MG63 (cell line): ENCODE results near the gene TRAT1. TPM values are rescaled to one million over a fixed set of nuclear protein-coding genes. Genes with fewer than 3 reads are reported as not detected.
"Not testable (repeated sequence)": the region's sequence is repeated elsewhere in the genome, so short reads cannot be mapped to it uniquely, and the experiment has no call there.

Source experiments
- DNase-seq: peaks from one replicate; pipeline ENCODE4 v3.0.0-alpha.2; 2020
- H3K27me3 ChIP-seq: fragments of 250-450 bp; sonication (Bioruptor Pico); 2 replicates; pipeline ENCODE4 v1.5.1; 2020; ENCODE audit warnings: mild to moderate bottlenecking, moderate library complexity
- H3K36me3 ChIP-seq: fragments of 250-450 bp; sonication (Bioruptor Pico); 2 replicates; pipeline ENCODE4 v1.5.1; 2020; ENCODE audit warnings: mild to moderate bottlenecking, moderate library complexity
- H3K4me3 ChIP-seq: fragments of 250-450 bp; sonication (Bioruptor Pico); 2 replicates; pipeline ENCODE4 v1.5.1; 2020; ENCODE audit warnings: mild to moderate bottlenecking, moderate library complexity
- H3K9me3 ChIP-seq: fragments of 250-450 bp; sonication (Bioruptor Pico); 2 replicates; pipeline ENCODE4 v1.5.1; 2020; ENCODE audit warnings: mild to moderate bottlenecking, moderate library complexity
- total RNA-seq: library from RNA; depleted of rRNA; stranded (reverse); fragments of >200 nt; shearing (Covaris generic); gene quantifications from 2 replicates; pipeline ENCODE4 v1.2.3, GENCODE V29; 2014; ENCODE audit warnings: low replicate concordance; rRNA removed

Gene TRAT1
- not detected in 2 replicates for total RNA-seq

- Histone ChIP-seq H3K9me3 (no peaks in the 10 kb centered on the region), H3K36me3 (no peaks in the 10 kb centered on the region), H3K27me3 (no peaks in the 10 kb centered on the region), H3K4me3 (no peak within 1 kb of the TSS)
- no peak for DNase-seq
These were observed at the start of gene TRAT1 for GRCh38 chr3:108822123-108822897. Gene TRAT1 (plus strand): TSS chr3:108822786. CDS start chr3:108822928, 142 bp downstream.

GRCh38 chr3:108775649-108776048, 46.9 kb upstream of the TRAT1 start:
- DNase-seq, result no peak
- Histone ChIP-seq H3K4me3 (no peak overlapping the region), H3K9me3 (no peaks in the 10 kb centered on the region), H3K36me3 (no peaks in the 10 kb centered on the region), H3K27me3 (no peaks in the 10 kb centered on the region)

DNA sequence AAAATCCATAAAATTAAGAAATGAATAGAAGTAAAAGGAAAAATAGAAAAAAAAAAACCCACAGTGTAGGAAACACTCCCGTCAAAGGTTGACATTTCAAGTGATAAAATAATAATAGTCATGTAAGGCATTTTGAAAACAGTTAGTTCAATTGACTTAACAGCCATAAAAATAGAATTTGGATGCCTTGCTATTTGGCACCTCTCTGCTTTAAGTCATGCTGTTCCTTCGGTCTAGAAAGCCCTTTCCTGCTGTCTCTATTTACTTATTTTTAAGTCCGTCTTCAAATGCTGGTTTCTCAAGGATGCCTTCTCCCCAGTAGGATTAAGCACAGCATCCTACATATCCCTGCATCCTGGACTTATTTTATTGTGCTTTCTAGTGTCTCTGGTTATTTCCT, 43.1 kb upstream of the TRAT1 start:
- H3K36me3 ChIP-seq, result no peaks in the 10 kb centered on the region
- no peaks in the 10 kb centered on the region for H3K9me3 ChIP-seq
- no peak overlapping the region for H3K4me3 ChIP-seq
- no peak for DNase-seq
- no peaks in the 10 kb centered on the region for H3K27me3 ChIP-seq

GRCh38 chr3:108780235-108780634, 42.4 kb upstream of the TRAT1 start:
- H3K36me3 ChIP-seq, result no peaks in the 10 kb centered on the region
- no peaks in the 10 kb centered on the region for H3K9me3 ChIP-seq
- H3K27me3 ChIP-seq, result no peaks in the 10 kb centered on the region
- DNase-seq, result no peak
- no peak overlapping the region for H3K4me3 ChIP-seq

- Histone ChIP-seq H3K36me3 (no peaks in the 10 kb centered on the region), H3K4me3 (no peak overlapping the region), H3K9me3 (peaks cover 2% of the 10 kb centered on the region; the same call in 1 of the 2 replicates), H3K27me3 (no peaks in the 10 kb centered on the region)
- no peak for DNase-seq
These were observed 31.1 kb upstream of the TRAT1 start for GRCh38 chr3:108791473-108791872.

- no peak for DNase-seq
- H3K27me3 ChIP-seq, result no peaks in the 10 kb centered on the region
- H3K4me3 ChIP-seq, result no peak overlapping the region
- no peaks in the 10 kb centered on the region; the same call in 1 of the 2 replicates for H3K9me3 ChIP-seq
- no peaks in the 10 kb centered on the region for H3K36me3 ChIP-seq
These were observed 18.1 kb upstream of the TRAT1 start for GRCh38 chr3:108804437-108804836.

DNA sequence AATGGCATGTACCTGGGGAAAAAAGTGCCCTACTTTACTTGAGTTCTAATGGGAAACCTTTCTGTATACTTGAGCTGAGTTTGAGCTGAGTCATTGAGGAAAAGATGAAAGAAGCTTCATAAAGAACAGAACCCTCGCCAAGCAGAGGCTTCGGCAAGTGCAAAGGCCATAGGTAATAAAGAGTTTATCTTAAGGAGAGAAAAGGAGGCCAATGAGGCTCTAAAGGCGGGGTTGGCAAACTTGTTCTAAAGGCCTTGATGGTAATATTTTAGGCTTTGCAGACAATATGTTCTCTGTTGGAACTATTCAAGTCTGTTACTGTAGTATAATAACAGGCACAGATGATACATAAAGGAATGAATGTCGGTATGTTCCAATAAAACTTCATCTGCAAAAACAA, 17.6 kb upstream of the TRAT1 start:
- no peak for DNase-seq
- Histone ChIP-seq H3K36me3 (no peaks in the 10 kb centered on the region), H3K4me3 (no peak overlapping the region)

DNA sequence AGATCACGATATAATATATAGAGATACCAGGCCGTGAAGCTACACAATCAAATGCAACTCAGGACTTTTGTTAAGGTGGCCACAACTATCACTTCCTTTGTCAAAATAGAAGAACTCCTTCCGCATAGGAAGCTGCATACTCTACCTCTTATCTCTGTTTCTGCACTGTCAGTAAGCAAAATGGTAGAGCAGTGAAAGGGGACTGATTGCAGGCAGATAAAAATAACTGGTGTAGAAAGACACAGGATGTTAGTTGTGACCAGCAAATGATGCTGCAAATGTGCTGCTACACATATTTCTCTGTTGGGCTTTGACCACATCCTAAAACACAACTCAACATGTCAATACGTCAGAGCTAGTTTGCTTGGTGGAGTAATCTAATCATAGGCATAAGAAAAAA, 16.3 kb upstream of the TRAT1 start:
- DNase-seq, result no peak
- Histone ChIP-seq H3K9me3 (no peaks in the 10 kb centered on the region; the same call in 1 of the 2 replicates), H3K27me3 (no peaks in the 10 kb centered on the region), H3K36me3 (no peaks in the 10 kb centered on the region), H3K4me3 (no peak overlapping the region)

More for the DNA sequence above, 17.6 kb upstream of the TRAT1 start:
- Histone ChIP-seq H3K9me3 (no peaks in the 10 kb centered on the region; the same call in 1 of the 2 replicates), H3K27me3 (no peaks in the 10 kb centered on the region)

GRCh38 chr3:108818404-108818803, 4.2 kb upstream of the TRAT1 start:
- peak; percentile 26 for DNase-seq
- Histone ChIP-seq H3K27me3 (no peaks in the 10 kb centered on the region; the same call in 1 of the 2 replicates), H3K9me3 (no peaks in the 10 kb centered on the region), H3K4me3 (no peak overlapping the region), H3K36me3 (no peaks in the 10 kb centered on the region)

DNA sequence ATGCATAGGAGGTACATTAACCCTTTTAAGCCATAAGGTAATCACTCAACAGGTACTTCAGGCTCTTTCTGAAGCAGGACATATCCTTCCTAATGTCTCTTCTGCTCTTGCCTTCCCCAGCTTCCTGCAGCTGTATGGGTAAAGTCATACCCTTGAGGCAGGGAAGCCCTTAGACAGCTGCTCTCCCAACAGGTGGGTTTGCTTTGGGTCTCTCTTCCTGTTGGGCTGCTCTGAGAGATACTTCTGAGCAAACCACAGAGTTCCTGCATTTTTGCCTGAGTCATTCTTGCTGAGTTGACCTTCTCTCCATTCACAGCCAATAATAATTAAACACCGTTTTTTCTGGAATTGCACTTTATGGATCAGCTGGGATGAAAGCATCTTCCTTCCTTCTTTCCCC, 2.0 kb upstream of the TRAT1 start:
- Histone ChIP-seq H3K9me3 (no peaks in the 10 kb centered on the region), H3K4me3 (no peak overlapping the region), H3K27me3 (no peaks in the 10 kb centered on the region), H3K36me3 (no peaks in the 10 kb centered on the region)
- DNase-seq, result no peak

- no peaks in the 10 kb centered on the region for H3K36me3 ChIP-seq
- H3K4me3 ChIP-seq, result no peak overlapping the region
- no peaks in the 10 kb centered on the region for H3K27me3 ChIP-seq
- no peak for DNase-seq
- H3K9me3 ChIP-seq, result no peaks in the 10 kb centered on the region
These were observed 641 bp downstream of the TRAT1 start for GRCh38 chr3:108823227-108823626.

GRCh38 chr3:108823803-108824202, 1.2 kb downstream of the TRAT1 start:
- not testable (repeated sequence) for H3K4me3 ChIP-seq

DNA sequence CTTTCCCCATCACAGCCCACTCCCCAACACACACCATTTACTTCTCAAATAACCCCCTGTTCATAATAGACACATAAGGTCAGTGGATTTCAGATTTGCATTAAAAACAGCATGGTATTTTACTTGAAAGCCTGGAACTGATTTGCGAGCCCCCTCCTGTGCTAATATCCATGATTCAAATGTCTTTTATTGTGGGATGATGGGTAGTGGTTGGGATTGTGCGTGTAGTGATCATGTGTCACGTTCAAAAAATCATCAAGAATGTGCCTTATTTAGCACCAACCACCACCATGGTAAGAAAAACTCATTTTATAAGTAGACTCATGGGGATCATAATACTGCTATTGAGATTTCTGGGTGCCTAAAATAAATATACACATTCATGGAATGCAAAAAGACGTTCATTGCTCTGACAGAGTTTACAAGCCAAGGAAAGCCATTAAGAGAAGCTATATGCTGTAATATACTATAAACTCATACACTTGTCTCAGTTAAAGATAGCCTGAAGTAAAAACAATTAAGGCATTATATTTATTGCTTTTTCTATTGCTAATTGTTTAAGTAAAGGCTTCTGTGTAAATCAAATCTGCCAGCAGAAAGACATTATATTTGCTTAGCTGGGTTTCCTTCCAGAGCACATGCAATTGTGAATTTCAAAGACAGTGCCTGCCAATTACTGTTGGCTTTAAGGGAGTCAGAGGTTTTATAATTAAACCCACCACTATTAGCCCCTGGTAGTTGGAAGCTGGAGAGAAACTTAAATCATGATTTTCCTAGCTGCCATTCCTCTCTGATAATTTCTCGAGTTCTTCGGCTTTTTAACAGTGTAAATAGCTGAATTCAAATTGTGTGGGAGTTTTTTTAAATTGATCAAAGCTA, 4.0 kb downstream of the TRAT1 start:
- H3K9me3 ChIP-seq, result no peaks in the 10 kb centered on the region
- no peaks in the 10 kb centered on the region for H3K27me3 ChIP-seq
- DNase-seq, result no peak
- no peak overlapping the region for H3K4me3 ChIP-seq
- no peaks in the 10 kb centered on the region for H3K36me3 ChIP-seq

More at GRCh38 chr3:108823803-108824202, 1.2 kb downstream of the TRAT1 start:
- H3K9me3 ChIP-seq, DNase-seq, H3K27me3 ChIP-seq, H3K36me3 ChIP-seq: not testable (repeated sequence)

- H3K36me3 ChIP-seq, result no peaks in the 10 kb centered on the region
- H3K27me3 ChIP-seq, result no peaks in the 10 kb centered on the region
- no peak for DNase-seq
- no peaks in the 10 kb centered on the region for H3K9me3 ChIP-seq
- H3K4me3 ChIP-seq, result no peak overlapping the region
These were observed 7.8 kb downstream of the TRAT1 start for GRCh38 chr3:108830381-108830780.

- no peak overlapping the region for H3K4me3 ChIP-seq
- no peak for DNase-seq
- H3K9me3 ChIP-seq, result no peaks in the 10 kb centered on the region
- no peaks in the 10 kb centered on the region for H3K27me3 ChIP-seq
- H3K36me3 ChIP-seq, result no peaks in the 10 kb centered on the region
These were observed 8.5 kb downstream of the TRAT1 start for GRCh38 chr3:108830991-108831614.

GRCh38 chr3:108833611-108834010, 11.0 kb downstream of the TRAT1 start:
- H3K36me3 ChIP-seq, result no peaks in the 10 kb centered on the region
- H3K27me3 ChIP-seq, result peaks cover 5% of the 10 kb centered on the region; the same call in 1 of the 2 replicates
- no peak overlapping the region for H3K4me3 ChIP-seq
- H3K9me3 ChIP-seq, result no peaks in the 10 kb centered on the region
- DNase-seq, result no peak

DNA sequence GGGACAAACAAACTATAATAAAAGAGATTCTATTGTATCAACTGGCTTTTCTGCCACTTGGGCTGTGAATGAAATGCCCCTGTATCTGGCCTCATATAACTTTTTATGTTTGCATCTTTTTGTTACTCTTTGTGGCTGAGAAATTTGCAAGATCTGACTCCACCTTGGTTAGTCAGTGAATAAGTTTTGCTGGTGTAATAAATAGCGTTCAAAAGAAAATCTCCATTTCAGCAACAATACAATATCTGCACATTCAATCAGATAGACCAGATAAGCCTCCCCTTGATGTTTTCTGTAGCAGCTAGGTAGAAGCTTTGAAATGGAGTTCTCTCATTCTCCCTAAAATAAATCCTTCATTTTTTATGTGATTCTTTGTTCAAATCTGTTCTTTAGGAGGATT, 12.0 kb downstream of the TRAT1 start:
- DNase-seq, result no peak
- H3K4me3 ChIP-seq, result no peak overlapping the region
- no peaks in the 10 kb centered on the region for H3K9me3 ChIP-seq
- peaks cover 5% of the 10 kb centered on the region; the same call in 1 of the 2 replicates for H3K27me3 ChIP-seq
- no peaks in the 10 kb centered on the region for H3K36me3 ChIP-seq
